WTC11 (cell line): ENCODE measurements around the gene FAM53A. TPM values are rescaled to one million over a fixed set of nuclear protein-coding genes. Genes with fewer than 3 reads are reported as not detected.

Source experiments
- ATAC-seq: fragments of 200-7000 bp; cut with Tn5 transposase; 2 replicates; pipeline ENCODE4 v1.10.0; 2021; ENCODE audit warnings: mild to moderate bottlenecking, moderate library complexity
- CTCF ChIA-PET: fragments of 300-600 bp; sonication (Branson Sonifier 250); formaldehyde crosslinking; loops from one replicate; lab custom pipeline; 2021; ENCODE audit warnings: antibody characterized with exemption; lab: Charles Lee
- POLR2A ChIA-PET: fragments of 350-600 bp; sonication (Branson Sonifier 250); formaldehyde crosslinking; loops from one replicate; lab custom pipeline; 2021; ENCODE audit warnings: antibody characterized with exemption; lab: Charles Lee
- DNase-seq: peaks from one replicate; pipeline ENCODE4 v3.0.0; 2021; ENCODE audit warnings: low spot score
- H3K27ac Mint-ChIP-seq: 2 replicates; pipeline ENCODE4 v1.8.0; 2021; ENCODE audit warnings: mixed read lengths
- H3K27me3 Mint-ChIP-seq: 2 replicates; pipeline ENCODE4 v1.8.0; 2021; ENCODE audit warnings: low read depth, mild to moderate bottlenecking, moderate library complexity, mixed read lengths
- H3K36me3 Mint-ChIP-seq: 2 replicates; pipeline ENCODE4 v1.8.0; 2021; ENCODE audit warnings: mixed read lengths
- H3K4me1 Mint-ChIP-seq: 2 replicates; pipeline ENCODE4 v1.8.0; 2022; ENCODE audit warnings: mixed read lengths
- H3K4me3 Mint-ChIP-seq: 2 replicates; pipeline ENCODE4 v1.8.0; 2021; ENCODE audit warnings: mild to moderate bottlenecking, moderate library complexity, mixed read lengths
- H3K9me3 Mint-ChIP-seq: 2 replicates; pipeline ENCODE4 v1.8.0; 2021; ENCODE audit warnings: mixed read lengths
- CBFB ChIP-seq: sonication (generic); formaldehyde crosslinking; IDR thresholded peaks from 2 replicates; pipeline ENCODE4 v1.8.1; 2022; ENCODE audit warnings: mild to moderate bottlenecking, low read depth, missing genetic modification reagents
- GABPB1 ChIP-seq: sonication (generic); formaldehyde crosslinking; IDR thresholded peaks from 2 replicates; pipeline ENCODE4 v1.8.1; 2023; ENCODE audit warnings: mild to moderate bottlenecking, missing genetic modification reagents
- GTF2I ChIP-seq: fragments of 250-450 bp; sonication (Bioruptor Pico); conservative IDR thresholded peaks from 2 replicates; pipeline ENCODE4 v1.4.0; 2021; ENCODE audit warnings: mild to moderate bottlenecking
- NR2C2 ChIP-seq: sonication (generic); formaldehyde crosslinking; IDR thresholded peaks from 2 replicates; pipeline ENCODE4 v1.8.0; 2022; ENCODE audit warnings: mild to moderate bottlenecking, missing genetic modification reagents
- PRRX2 ChIP-seq: fragments of 250-450 bp; sonication (Bioruptor Pico); IDR thresholded peaks from 2 replicates; pipeline ENCODE4 v1.8.0; 2021; ENCODE audit warnings: mild to moderate bottlenecking
- RELA ChIP-seq: sonication (generic); formaldehyde crosslinking; IDR thresholded peaks from 2 replicates; pipeline ENCODE4 v1.8.1; 2022; ENCODE audit warnings: missing genetic modification reagents, mild to moderate bottlenecking, borderline replicate concordance
- RORB ChIP-seq: fragments of 250-450 bp; sonication (Bioruptor Pico); IDR thresholded peaks from 2 replicates; pipeline ENCODE4 v1.9.0; 2021; ENCODE audit warnings: mild to moderate bottlenecking
- TP53 ChIP-seq: sonication (generic); formaldehyde crosslinking; IDR thresholded peaks from 2 replicates; pipeline ENCODE4 v1.8.1; 2023; ENCODE audit warnings: mild to moderate bottlenecking, missing genetic modification reagents
- ZBTB21 ChIP-seq: sonication (generic); formaldehyde crosslinking; IDR thresholded peaks from 2 replicates; pipeline ENCODE4 v1.8.1; 2023; ENCODE audit warnings: mild to moderate bottlenecking, missing genetic modification reagents, borderline replicate concordance
- ZNF121 ChIP-seq: sonication (generic); formaldehyde crosslinking; IDR thresholded peaks from 2 replicates; pipeline ENCODE4 v1.8.0; 2023; ENCODE audit warnings: missing genetic modification reagents
- ZNF138 ChIP-seq: sonication (generic); formaldehyde crosslinking; conservative IDR thresholded peaks from 2 replicates; pipeline ENCODE4 v1.8.1; 2022; ENCODE audit warnings: mild to moderate bottlenecking, moderate library complexity, missing genetic modification reagents
- ZNF219 ChIP-seq: sonication (generic); formaldehyde crosslinking; IDR thresholded peaks from 2 replicates; pipeline ENCODE4 v1.8.0; 2023; ENCODE audit warnings: missing genetic modification reagents, mild to moderate bottlenecking, borderline replicate concordance
- total RNA-seq: library from RNA; stranded (reverse); gene quantifications from 3 replicates; pipeline ENCODE4 v1.2.3, GENCODE V29; 2021
- TF ChIP-seq, protein P1 (sequence below): fragments of 250-450 bp; sonication (Bioruptor Pico); conservative IDR thresholded peaks from 2 replicates; pipeline ENCODE4 v1.9.0; 2021; ENCODE audit warnings: mild to moderate bottlenecking
- TF ChIP-seq, protein P2 (sequence below): fragments of 250-450 bp; sonication (Bioruptor Pico); IDR thresholded peaks from 2 replicates; pipeline ENCODE4 v1.9.0; 2021; ENCODE audit warnings: mild to moderate bottlenecking
- TF ChIP-seq, protein P3 (sequence below): sonication (generic); formaldehyde crosslinking; IDR thresholded peaks from 2 replicates; pipeline ENCODE4 v1.8.1; 2023; ENCODE audit warnings: mild to moderate bottlenecking, missing genetic modification reagents, moderate library complexity

FAM53A gene
- total RNA-seq, 1 experiment from 2014 or later: 2.9 TPM

GRCh38 chr4:1715002-1715758, 31.1 kb upstream of the FAM53A start:
- H3K4me1 Mint-ChIP-seq: peaks cover 33% of the 10 kb centered on the region
- no peaks in the 10 kb centered on the region for H3K9me3 Mint-ChIP-seq
- TF ChIP-seq, protein P1, sequence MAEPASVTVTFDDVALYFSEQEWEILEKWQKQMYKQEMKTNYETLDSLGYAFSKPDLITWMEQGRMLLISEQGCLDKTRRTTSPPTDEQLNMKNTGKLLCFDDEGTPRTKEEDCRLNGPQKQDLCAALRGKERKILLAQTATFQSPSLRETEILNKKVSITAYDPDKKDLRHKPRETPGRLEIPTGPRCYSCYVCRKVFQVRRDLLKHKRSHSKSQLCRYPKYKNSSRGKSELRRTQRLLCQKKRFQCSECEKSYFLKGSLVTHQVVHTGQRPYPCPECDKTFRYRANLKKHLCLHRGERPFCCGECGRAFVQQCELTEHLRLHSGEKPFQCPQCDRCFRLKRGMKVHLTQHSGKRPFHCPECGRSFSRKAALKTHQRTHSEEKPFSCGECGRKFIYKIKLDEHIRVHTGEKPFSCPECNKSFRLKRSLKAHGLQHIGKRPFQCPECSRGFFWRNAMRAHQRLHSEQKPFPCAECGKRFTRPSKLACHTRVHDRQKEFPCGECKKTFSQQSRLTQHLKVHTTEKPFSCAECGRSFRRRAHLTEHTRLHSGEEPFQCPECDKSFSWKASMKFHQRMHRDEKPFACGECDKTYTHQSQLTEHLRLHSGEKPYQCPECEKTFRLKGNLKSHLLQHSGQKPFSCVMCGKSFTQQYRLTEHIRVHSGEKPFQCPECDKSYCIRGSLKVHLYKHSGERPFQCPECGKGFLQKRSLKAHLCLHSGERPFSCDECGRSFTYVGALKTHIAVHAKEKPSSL: no peak
- TF ChIP-seq TP53 (CRISPR knock-in tag) (no peak), CBFB (CRISPR knock-in tag) (no peak), RORB (CRISPR knock-in tag) (no peak), NR2C2 (CRISPR knock-in tag) (no peak), PRRX2 (CRISPR knock-in tag) (no peak), ZNF219 (CRISPR knock-in tag) (no peak), GTF2I (CRISPR knock-in tag) (no peak), ZNF138 (CRISPR knock-in tag) (no peak), RELA (no peak), GABPB1 (CRISPR knock-in tag) (no peak)
- TF ChIP-seq, protein P2, sequence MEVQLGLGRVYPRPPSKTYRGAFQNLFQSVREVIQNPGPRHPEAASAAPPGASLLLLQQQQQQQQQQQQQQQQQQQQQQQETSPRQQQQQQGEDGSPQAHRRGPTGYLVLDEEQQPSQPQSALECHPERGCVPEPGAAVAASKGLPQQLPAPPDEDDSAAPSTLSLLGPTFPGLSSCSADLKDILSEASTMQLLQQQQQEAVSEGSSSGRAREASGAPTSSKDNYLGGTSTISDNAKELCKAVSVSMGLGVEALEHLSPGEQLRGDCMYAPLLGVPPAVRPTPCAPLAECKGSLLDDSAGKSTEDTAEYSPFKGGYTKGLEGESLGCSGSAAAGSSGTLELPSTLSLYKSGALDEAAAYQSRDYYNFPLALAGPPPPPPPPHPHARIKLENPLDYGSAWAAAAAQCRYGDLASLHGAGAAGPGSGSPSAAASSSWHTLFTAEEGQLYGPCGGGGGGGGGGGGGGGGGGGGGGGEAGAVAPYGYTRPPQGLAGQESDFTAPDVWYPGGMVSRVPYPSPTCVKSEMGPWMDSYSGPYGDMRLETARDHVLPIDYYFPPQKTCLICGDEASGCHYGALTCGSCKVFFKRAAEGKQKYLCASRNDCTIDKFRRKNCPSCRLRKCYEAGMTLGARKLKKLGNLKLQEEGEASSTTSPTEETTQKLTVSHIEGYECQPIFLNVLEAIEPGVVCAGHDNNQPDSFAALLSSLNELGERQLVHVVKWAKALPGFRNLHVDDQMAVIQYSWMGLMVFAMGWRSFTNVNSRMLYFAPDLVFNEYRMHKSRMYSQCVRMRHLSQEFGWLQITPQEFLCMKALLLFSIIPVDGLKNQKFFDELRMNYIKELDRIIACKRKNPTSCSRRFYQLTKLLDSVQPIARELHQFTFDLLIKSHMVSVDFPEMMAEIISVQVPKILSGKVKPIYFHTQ: no peak
- TF ChIP-seq, protein P3, sequence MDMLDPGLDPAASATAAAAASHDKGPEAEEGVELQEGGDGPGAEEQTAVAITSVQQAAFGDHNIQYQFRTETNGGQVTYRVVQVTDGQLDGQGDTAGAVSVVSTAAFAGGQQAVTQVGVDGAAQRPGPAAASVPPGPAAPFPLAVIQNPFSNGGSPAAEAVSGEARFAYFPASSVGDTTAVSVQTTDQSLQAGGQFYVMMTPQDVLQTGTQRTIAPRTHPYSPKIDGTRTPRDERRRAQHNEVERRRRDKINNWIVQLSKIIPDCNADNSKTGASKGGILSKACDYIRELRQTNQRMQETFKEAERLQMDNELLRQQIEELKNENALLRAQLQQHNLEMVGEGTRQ (CRISPR knock-in tag): no peak
- DNase-seq: no peak
- peaks cover 2% of the 10 kb centered on the region; the same call in 1 of the 2 replicates for H3K27me3 Mint-ChIP-seq
- ATAC-seq: no peak
- ChIA-PET CTCF (interaction anchor here (1.0 to 1.8 kb wide), 3 partner anchors 11 to 33 kb away, joined by 4 to 6 read pairs (median 6); no protein-coding TSS in a partner anchor), POLR2A (no interaction called here)
- peak overlapping the region; percentile 79 for H3K27ac Mint-ChIP-seq
- H3K36me3 Mint-ChIP-seq: peaks cover 12% of the 10 kb centered on the region
- H3K4me3 Mint-ChIP-seq: no peak overlapping the region

- Mint-ChIP-seq H3K9me3 (no peaks in the 10 kb centered on the region), H3K4me1 (peaks cover 31% of the 10 kb centered on the region), H3K27me3 (peaks cover 2% of the 10 kb centered on the region; the same call in 1 of the 2 replicates), H3K36me3 (peaks cover 18% of the 10 kb centered on the region), H3K4me3 (peak overlapping the region; percentile 95; the same call in 1 of the 2 replicates)
- ChIA-PET POLR2A (no interaction called here), CTCF (interaction anchor here (1.0 to 3.4 kb wide), 4 partner anchors 12 to 34 kb away, joined by 4 to 24 read pairs (median 6); no protein-coding TSS in a partner anchor)
- peak; percentile 4 for ATAC-seq
- TF ChIP-seq ZBTB21: no peak
- peak; percentile 74; the same call in 1 of the 2 replicates for TF ChIP-seq ZNF121
- TF ChIP-seq, all 79 proteins: peak for 1
- no peak for DNase-seq
- H3K27ac Mint-ChIP-seq: peak overlapping the region; percentile 74
Observed at GRCh38 chr4:1714303-1715001, 30.3 kb upstream of the FAM53A start.
